Lung (tissue), 12 donors: ENCODE data around the gene SPTBN1. TPM values are rescaled to one million over a fixed set of nuclear protein-coding genes. Genes with fewer than 3 reads are reported as not detected.
A peak's percentile ranks its signal among the peaks of the same experiment; 100 is the strongest.

Experiments
- ATAC-seq: fragments of 200-7000 bp; cut with Tn5 transposase; one replicate; pipeline ENCODE4 v1.9.1; 2020; ENCODE audit warnings: moderate number of reproducible peaks; ENCODE audit not compliant: insufficient read depth, low FRiP score
- DNase-seq, 3 donors: peaks; one replicate each; pipeline ENCODE4 v3.0.0-alpha.2; 2013 to 2017
- H3K27ac ChIP-seq, 2 donors: one replicate each; pipeline ENCODE4 v1.5.1; 2013; ENCODE audit warnings: mild to moderate bottlenecking in 2 of 2, moderate library complexity in 2 of 2, control low read depth in 1 of 2, inconsistent platforms in 1 of 2, low read depth in 1 of 2, low read length in 1 of 2
- H3K27me3 ChIP-seq, 3 donors: one replicate each; pipeline ENCODE4 v1.5.1; 2013; ENCODE audit warnings: low read length in 2 of 3; ENCODE audit not compliant: control insufficient read depth in 3 of 3, insufficient read depth in 3 of 3
- H3K36me3 ChIP-seq, 4 donors: one replicate each; pipeline ENCODE4 v1.5.1; 2013; ENCODE audit warnings: low read length in 4 of 4, mild to moderate bottlenecking in 1 of 4, moderate library complexity in 1 of 4; ENCODE audit not compliant: control insufficient read depth in 4 of 4, insufficient read depth in 4 of 4
- H3K4me1 ChIP-seq, 5 donors: one replicate each; pipeline ENCODE4 v1.5.1; 2013; ENCODE audit warnings: low read length in 5 of 5, mild to moderate bottlenecking in 2 of 5, moderate library complexity in 1 of 5; ENCODE audit not compliant: control insufficient read depth in 5 of 5, insufficient read depth in 5 of 5
- H3K4me3 ChIP-seq: one replicate; pipeline ENCODE4 v1.5.1; 2013; ENCODE audit warnings: mild to moderate bottlenecking, control low read depth, moderate library complexity
- H3K9ac ChIP-seq, 2 donors: one replicate each; pipeline ENCODE4 v1.5.1; 2013; ENCODE audit warnings: low read length in 2 of 2, control low read depth in 1 of 2; ENCODE audit not compliant: insufficient read depth in 1 of 2
- H3K9me3 ChIP-seq, 4 donors: one replicate each; pipeline ENCODE4 v1.5.1; 2013; ENCODE audit warnings: low read length in 3 of 4, mild to moderate bottlenecking in 1 of 4, moderate library complexity in 1 of 4; ENCODE audit not compliant: control insufficient read depth in 4 of 4, insufficient read depth in 3 of 4
- CTCF ChIP-seq: IDR thresholded peaks from 2 replicates; pipeline ENCODE4 v1.5.1; 2012; ENCODE audit warnings: mild to moderate bottlenecking; ENCODE audit errors: control extremely low read depth, extremely low read depth
- WGBS, 2 donors: extraction: QIAGEN DNeasy Blood & Tissue Kit; methylation state at CpG; one replicate each; pipeline ENCODE4 v1.1.7; 2013; 5-methylcytosine and 5-hydroxymethylcytosine counted together
- polyA plus RNA-seq, 2 donors: library from polyadenylated mRNA; stranded (reverse); fragments of 200-250 nt; gene quantifications; one replicate each; pipeline ENCODE4 v1.2.1, GENCODE V29; 2013
- total RNA-seq, 2 donors: library from RNA; depleted of rRNA in 1 of 2; stranded (reverse); fragments of >200 nt in 1 of 2; gene quantifications; one replicate each; pipeline ENCODE4 v1.2.1, GENCODE V29; 2014 to 2021
- donor health status: control.
- donor health status: control.
- donor health status: Bipolar disorder and iron deficiency.
- donor health status: healthy.
- donor health status: DM: yes; HTN: yes; CAD: no.

Gene SPTBN1
- total and polyA plus RNA-seq, 4 donors: 89.4 to 715 (median 275) TPM

- H3K27ac ChIP-seq: peak overlapping the region in 1 of 2 donors; percentile 68
- TF ChIP-seq CTCF: no peak
- H3K9ac ChIP-seq: no peak overlapping the region
- H3K9me3 ChIP-seq: no peaks in the 10 kb centered on the region
- 36 to 59% methylated on average over 2 of the region's 2 CpGs for WGBS, 2 donors
- no peaks in the 10 kb centered on the region for H3K36me3 ChIP-seq
- H3K27me3 ChIP-seq: no peaks in the 10 kb centered on the region
- H3K4me1 ChIP-seq: peaks cover 3 to 52% (median 15%) of the 10 kb centered on the region in 5 donors
- no peak for DNase-seq
- ATAC-seq: no peak
- no peak overlapping the region for H3K4me3 ChIP-seq
Observed at GRCh38 chr2:54423213-54423612, 32.9 kb upstream of the SPTBN1 start.

GRCh38 chr2:54424555-54425163 is 31.5 kb upstream of the SPTBN1 start:
- Histone ChIP-seq H3K9ac (no peak overlapping the region), H3K4me3 (no peak overlapping the region), H3K27me3 (no peaks in the 10 kb centered on the region), H3K9me3 (no peaks in the 10 kb centered on the region), H3K36me3 (no peaks in the 10 kb centered on the region), H3K4me1 (peaks cover 6 to 58% (median 20%) of the 10 kb centered on the region in 5 donors), H3K27ac (no peak overlapping the region)
- 82% methylated on average over 7 of the region's 7 CpGs for WGBS, 2 donors
- ATAC-seq (no peak), DNase-seq (peak in 1 of 3 donors; percentile 40)
- TF ChIP-seq CTCF: no peak

GRCh38 chr2:54428108-54428831 is 27.9 kb upstream of the SPTBN1 start:
- peak overlapping the region; percentile 11 to 82 for H3K27ac ChIP-seq
- H3K4me3 ChIP-seq: no peak overlapping the region
- no peak for TF ChIP-seq CTCF
- no peaks in the 10 kb centered on the region for H3K27me3 ChIP-seq
- ATAC-seq: no peak
- no peaks in the 10 kb centered on the region for H3K9me3 ChIP-seq
- H3K4me1 ChIP-seq: peaks cover 19 to 76% (median 40%) of the 10 kb centered on the region in 5 donors
- H3K36me3 ChIP-seq: no peaks in the 10 kb centered on the region
- no peak overlapping the region for H3K9ac ChIP-seq
- DNase-seq: peak in 2 of 3 donors; percentile 34 to 73
- 37 to 61% methylated on average over 3 of the region's 3 CpGs for WGBS, 2 donors
